LNCAP (cell line): ENCODE measurements around the gene TEX9.

Experiments used
- TF ChIP-seq, protein P1 (sequence below): fragments of 450-650 bp; IDR thresholded peaks from 2 replicates; pipeline ENCODE4 v1.5.1; 2017; ENCODE audit warnings: mild to moderate bottlenecking

Gene TEX9

DNA sequence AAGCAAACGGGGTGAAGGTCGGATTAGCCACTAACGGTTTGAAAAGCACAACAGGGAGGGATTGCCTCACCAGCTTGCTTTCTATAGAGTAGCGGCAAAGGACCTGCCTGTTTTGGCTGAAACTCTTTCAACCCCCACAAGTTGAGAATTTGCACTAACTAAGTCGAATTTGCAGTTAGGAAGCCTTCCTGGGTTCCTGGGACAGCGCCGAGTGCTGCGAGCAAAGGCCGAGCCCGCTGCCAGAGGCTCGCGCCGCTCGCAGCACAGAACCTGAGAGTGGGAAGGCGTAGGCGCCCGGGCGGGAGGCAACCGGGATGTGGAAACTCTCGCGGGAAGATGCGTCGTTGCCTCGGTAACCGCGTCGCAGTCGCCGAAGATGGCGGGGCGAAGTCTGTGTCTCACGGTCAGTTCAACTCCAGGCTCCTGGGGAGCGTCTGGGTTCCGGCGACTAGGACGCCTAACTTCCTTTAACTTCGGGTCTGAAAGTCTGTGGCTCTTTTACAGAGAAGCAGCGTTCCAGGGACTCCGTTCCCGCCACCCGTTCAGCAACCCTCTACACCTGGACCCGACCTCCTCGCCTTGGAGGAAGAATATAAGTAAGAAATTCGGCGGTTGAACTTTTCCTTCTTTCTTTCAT lies at the start of gene TEX9:
TEX9 (plus strand) TSS at position 352 of the 637 bp plus-strand sequence; CDS start at position 377, 25 bp downstream.
- TF ChIP-seq, protein P1, sequence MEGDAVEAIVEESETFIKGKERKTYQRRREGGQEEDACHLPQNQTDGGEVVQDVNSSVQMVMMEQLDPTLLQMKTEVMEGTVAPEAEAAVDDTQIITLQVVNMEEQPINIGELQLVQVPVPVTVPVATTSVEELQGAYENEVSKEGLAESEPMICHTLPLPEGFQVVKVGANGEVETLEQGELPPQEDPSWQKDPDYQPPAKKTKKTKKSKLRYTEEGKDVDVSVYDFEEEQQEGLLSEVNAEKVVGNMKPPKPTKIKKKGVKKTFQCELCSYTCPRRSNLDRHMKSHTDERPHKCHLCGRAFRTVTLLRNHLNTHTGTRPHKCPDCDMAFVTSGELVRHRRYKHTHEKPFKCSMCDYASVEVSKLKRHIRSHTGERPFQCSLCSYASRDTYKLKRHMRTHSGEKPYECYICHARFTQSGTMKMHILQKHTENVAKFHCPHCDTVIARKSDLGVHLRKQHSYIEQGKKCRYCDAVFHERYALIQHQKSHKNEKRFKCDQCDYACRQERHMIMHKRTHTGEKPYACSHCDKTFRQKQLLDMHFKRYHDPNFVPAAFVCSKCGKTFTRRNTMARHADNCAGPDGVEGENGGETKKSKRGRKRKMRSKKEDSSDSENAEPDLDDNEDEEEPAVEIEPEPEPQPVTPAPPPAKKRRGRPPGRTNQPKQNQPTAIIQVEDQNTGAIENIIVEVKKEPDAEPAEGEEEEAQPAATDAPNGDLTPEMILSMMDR, result no peak

DNA sequence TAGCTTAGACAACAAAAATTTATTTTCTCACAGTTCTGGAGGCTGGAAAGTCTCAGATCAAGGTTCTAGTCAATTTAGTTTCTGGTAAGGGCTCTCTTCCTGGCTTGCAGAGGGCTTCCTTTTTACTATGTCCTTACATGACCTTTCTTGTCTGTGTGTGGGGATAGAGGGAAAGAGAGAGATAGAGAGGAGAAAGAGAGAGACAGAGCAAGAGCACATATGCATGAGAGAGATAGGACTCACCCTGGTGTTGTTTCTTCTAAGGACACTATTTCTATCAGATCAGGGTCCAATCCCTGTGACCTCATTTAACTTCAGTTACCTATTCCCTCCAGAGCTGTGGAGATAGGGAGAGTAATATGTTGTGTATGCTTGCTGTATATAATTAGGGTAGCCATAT lies 44.9 kb upstream of the TEX9 start:
- TF ChIP-seq, protein P1, result no peak

DNA sequence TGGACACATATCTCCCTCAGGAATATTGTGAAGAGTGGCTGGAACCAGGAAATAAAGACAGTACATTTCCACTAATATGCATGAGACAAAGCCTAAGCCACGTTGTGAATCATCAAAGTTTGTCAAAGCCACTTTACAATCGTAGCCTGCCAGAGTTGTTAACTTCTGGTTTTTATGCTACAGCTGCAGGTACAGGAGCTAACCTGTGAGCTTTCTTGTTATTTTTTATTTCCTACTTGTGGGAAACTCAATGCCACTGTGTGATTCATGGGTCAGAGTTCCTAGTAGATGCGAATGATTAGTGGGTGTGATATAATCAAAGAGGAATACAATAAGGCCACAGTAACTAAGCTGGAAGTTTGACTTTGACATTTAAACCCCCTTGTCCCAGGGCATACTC lies 44.4 kb upstream of the TEX9 start:
- TF ChIP-seq, protein P1, result no peak

DNA sequence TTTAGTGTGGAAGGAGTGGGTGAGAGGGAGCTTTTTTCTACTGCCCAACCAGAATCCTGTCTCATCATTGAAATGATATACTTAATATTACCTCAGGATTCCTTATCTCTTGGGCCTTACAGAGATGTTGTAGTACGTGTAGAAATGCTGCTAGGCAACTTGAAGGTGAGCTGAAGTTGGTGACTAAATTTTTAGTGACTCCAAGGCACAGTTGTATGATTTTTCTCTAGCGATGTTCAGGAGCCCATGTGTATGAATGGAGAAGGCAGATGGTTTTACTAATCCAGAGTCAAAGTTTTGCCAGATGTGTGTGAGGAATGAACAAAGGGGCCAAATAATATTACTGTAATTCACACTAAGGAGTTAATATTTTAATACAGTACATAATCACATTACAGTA lies 42.8 kb upstream of the TEX9 start:
- TF ChIP-seq, protein P1, result no peak

DNA sequence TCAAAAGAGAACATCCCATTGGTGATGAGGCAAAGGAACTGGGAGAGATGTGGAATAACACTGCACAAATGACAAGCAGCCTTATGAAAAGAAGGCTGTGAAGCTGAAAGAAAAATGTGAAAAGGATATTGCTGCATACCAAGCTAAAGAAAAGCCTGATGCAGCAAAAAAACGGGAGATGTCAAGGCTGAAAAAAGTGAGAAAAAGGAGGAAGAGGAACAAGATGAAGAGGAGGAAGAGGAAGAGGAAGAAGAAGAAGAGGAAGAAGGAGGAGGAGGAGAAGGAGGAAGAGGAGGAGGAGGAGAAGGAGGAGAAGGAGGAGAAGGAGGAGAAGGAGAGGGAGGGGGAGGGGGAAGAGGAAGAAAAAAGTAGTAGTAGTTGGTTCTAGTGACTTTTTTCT lies 41.8 kb upstream of the TEX9 start:
- TF ChIP-seq, protein P1, result no peak

DNA sequence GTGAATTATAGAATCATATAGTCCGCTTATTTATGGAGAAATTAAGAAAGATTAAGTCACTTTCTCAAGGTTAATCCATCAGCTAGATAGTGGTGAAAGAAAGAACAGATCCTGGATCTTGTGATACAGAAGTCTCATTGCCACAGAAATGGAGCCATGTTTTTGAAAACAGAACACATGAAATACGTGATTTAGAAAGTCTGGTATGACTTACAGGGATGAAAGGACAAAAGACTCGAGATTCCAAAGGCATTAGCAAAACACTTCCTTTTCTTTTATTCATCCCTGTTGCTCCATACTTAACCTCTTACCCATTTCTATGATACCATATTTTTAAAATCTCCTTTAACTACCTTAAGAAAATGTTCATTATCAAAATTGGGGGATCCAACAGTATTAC lies 40.0 kb upstream of the TEX9 start:
- TF ChIP-seq, protein P1, result no peak

DNA sequence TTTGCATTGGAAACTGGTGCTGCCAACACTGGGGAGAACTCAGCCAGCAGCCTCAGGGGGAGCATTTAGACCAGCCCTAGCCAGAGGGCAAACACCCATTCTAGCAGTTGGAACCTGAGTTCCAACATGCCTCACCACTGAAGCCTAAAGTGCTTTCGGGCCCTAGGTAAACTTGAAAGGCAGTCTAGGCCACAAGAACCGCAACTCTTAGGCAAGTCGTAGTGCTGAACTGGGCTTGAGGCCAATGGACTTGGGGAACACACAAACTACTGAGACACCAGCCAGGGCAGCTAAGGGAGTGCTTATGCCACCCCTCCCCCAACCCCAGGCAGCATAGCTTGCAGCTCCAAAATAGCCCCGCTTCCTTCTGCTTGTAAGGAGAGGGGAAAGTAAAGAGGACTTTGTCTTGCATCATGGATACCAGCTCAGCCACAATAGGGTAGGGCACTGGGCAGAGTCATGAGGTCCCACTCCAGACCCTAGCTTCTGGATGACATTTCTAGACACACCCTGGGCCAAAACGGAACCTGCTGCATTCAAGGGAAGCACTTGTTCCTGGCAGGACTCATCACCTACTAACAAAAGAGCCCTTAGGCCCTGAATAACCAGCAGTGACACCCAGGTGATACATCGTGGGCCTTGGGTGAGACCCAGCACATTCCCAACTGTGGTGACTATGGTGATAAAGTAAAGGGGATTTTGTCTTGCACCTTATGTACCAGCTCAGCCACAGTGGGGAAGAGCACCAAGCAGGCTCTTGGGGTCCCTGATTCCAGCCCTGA lies 37.3 kb upstream of the TEX9 start:
- TF ChIP-seq, protein P1, result no peak
